ENCODE measurements around the gene EFS. TPM values are rescaled to one million over a fixed set of nuclear protein-coding genes. Genes with fewer than 3 reads are reported as not detected.

Gene EFS
- total and polyA plus RNA-seq, 10 of the 15 experiments (the other 5 are each of a cell fraction or from before 2014, with no cell fraction given), result 0.08 TPM; not detected in 9

DNA sequence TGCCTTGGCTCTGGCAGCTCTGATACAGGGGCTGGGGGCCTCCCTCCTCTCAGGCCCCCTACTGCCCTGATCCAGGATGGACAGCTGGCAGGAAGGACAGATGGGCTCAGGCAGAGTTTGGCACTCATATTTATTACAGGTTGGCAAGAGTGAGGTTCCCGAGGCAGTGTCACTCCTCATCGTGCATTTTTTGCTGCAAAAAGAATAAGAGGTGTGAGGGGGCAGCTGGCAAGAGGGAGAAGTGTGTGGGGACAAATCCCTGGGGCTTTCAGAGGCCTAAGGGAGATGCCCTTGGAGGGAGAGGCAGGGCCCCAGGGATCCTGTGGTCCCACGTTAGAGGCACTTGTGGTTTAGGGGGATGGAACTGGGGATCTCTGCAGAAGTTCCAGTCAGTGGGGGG, 16.9 kb upstream of the EFS start:
- intact Hi-C loops (cut with micrococcal nuclease; ENCODE audit: unreplicated experiment), result loop anchor here (2.0 kb wide), 1 partner anchor 261 kb away; no protein-coding TSS in a partner anchor
- no peaks in the 10 kb centered on the region for H3K9me3 ChIP-seq (replicated peaks; ENCODE audit: control insufficient read depth, insufficient read depth, low read length)
- H2AFZ ChIP-seq (ENCODE audit: control insufficient read depth, low read depth, low read length), result no peak overlapping the region
- ChIA-PET SMC1A (ENCODE audit: uncharacterized antibody, unreplicated experiment) (interaction anchor here (1.2 kb wide), 1 partner anchor 262 kb away, joined by 3 read pairs; no protein-coding TSS in a partner anchor), CTCF (interaction anchor here (1.2 to 1.5 kb wide), 3 partner anchors 11 to 55 kb away, joined by 3 to 6 read pairs (median 4); no protein-coding TSS in a partner anchor), POLR2A (no interaction called here), RAD21 (ENCODE audit: unreplicated experiment) (no interaction called here)
- ATAC-seq (no peak), FAIRE-seq (no peak), DNase-seq (ENCODE audit: low read depth, low spot score) (no peak)
- no peak for TF ChIP-seq SMAD1 (IDR thresholded peaks at IDR 0.05; ENCODE audit: low read depth, partially characterized antibody)
- TF ChIP-seq TCF12 (IDR thresholded peaks at IDR 0.05; ENCODE audit: low read depth, low read length), result no peak
- no peak for TF ChIP-seq RCOR1 (conservative IDR thresholded peaks at IDR 0.05; ENCODE audit: low read depth, low read length)
- no peak for TF ChIP-seq RELA (IDR thresholded peaks at IDR 0.05; ENCODE audit: borderline replicate concordance, partially characterized antibody)
- TF ChIP-seq PAX5 (IDR thresholded peaks at IDR 0.05; ENCODE audit: borderline replicate concordance, low read depth, low read length), result no peak
- TF ChIP-seq RB1 (IDR thresholded peaks at IDR 0.05; ENCODE audit: borderline replicate concordance), result no peak
- TF ChIP-seq, protein P1, sequence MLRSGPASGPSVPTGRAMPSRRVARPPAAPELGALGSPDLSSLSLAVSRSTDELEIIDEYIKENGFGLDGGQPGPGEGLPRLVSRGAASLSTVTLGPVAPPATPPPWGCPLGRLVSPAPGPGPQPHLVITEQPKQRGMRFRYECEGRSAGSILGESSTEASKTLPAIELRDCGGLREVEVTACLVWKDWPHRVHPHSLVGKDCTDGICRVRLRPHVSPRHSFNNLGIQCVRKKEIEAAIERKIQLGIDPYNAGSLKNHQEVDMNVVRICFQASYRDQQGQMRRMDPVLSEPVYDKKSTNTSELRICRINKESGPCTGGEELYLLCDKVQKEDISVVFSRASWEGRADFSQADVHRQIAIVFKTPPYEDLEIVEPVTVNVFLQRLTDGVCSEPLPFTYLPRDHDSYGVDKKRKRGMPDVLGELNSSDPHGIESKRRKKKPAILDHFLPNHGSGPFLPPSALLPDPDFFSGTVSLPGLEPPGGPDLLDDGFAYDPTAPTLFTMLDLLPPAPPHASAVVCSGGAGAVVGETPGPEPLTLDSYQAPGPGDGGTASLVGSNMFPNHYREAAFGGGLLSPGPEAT (IDR thresholded peaks at IDR 0.05; ENCODE audit: low read depth), result no peak
- TF ChIP-seq RUNX3 (IDR thresholded peaks at IDR 0.05; ENCODE audit: low read length), result no peak
- TF ChIP-seq TCF7 (IDR thresholded peaks at IDR 0.05; ENCODE audit: borderline replicate concordance), result no peak
- no peak for TF ChIP-seq NRF1 (conservative IDR thresholded peaks at IDR 0.05; ENCODE audit: low read depth, low read length)
- TF ChIP-seq FOS (IDR thresholded peaks at IDR 0.05; ENCODE audit: borderline replicate concordance, extremely low read depth, insufficient read length), result no peak
- TF ChIP-seq, protein P2, sequence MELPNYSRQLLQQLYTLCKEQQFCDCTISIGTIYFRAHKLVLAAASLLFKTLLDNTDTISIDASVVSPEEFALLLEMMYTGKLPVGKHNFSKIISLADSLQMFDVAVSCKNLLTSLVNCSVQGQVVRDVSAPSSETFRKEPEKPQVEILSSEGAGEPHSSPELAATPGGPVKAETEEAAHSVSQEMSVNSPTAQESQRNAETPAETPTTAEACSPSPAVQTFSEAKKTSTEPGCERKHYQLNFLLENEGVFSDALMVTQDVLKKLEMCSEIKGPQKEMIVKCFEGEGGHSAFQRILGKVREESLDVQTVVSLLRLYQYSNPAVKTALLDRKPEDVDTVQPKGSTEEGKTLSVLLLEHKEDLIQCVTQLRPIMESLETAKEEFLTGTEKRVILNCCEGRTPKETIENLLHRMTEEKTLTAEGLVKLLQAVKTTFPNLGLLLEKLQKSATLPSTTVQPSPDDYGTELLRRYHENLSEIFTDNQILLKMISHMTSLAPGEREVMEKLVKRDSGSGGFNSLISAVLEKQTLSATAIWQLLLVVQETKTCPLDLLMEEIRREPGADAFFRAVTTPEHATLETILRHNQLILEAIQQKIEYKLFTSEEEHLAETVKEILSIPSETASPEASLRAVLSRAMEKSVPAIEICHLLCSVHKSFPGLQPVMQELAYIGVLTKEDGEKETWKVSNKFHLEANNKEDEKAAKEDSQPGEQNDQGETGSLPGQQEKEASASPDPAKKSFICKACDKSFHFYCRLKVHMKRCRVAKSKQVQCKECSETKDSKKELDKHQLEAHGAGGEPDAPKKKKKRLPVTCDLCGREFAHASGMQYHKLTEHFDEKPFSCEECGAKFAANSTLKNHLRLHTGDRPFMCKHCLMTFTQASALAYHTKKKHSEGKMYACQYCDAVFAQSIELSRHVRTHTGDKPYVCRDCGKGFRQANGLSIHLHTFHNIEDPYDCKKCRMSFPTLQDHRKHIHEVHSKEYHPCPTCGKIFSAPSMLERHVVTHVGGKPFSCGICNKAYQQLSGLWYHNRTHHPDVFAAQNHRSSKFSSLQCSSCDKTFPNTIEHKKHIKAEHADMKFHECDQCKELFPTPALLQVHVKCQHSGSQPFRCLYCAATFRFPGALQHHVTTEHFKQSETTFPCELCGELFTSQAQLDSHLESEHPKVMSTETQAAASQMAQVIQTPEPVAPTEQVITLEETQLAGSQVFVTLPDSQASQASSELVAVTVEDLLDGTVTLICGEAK (IDR thresholded peaks at IDR 0.05; ENCODE audit: borderline replicate concordance), result no peak
- TF ChIP-seq JUNB (IDR thresholded peaks at IDR 0.05), result no peak
- TF ChIP-seq IKZF1 (conservative IDR thresholded peaks at IDR 0.05), result no peak
- TF ChIP-seq RAD21 (IDR thresholded peaks at IDR 0.05; ENCODE audit: insufficient read depth, low read depth, low read length), result no peak
- no peak for TF ChIP-seq IRF4 (IDR thresholded peaks at IDR 0.05; ENCODE audit: low read depth, low read length)
- TF ChIP-seq, protein P3, sequence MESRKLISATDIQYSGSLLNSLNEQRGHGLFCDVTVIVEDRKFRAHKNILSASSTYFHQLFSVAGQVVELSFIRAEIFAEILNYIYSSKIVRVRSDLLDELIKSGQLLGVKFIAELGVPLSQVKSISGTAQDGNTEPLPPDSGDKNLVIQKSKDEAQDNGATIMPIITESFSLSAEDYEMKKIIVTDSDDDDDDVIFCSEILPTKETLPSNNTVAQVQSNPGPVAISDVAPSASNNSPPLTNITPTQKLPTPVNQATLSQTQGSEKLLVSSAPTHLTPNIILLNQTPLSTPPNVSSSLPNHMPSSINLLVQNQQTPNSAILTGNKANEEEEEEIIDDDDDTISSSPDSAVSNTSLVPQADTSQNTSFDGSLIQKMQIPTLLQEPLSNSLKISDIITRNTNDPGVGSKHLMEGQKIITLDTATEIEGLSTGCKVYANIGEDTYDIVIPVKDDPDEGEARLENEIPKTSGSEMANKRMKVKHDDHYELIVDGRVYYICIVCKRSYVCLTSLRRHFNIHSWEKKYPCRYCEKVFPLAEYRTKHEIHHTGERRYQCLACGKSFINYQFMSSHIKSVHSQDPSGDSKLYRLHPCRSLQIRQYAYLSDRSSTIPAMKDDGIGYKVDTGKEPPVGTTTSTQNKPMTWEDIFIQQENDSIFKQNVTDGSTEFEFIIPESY (IDR thresholded peaks at IDR 0.05), result no peak
- TF ChIP-seq STAT1 (conservative IDR thresholded peaks at IDR 0.05), result no peak
- no peaks in the 10 kb centered on the region for H3K36me3 ChIP-seq (ENCODE audit: control insufficient read depth in 2 of 2, insufficient read depth in 2 of 2, low read length in 1 of 2)
- H3K4me1 ChIP-seq (ENCODE audit: control insufficient read depth, insufficient read depth, low read length), result no peaks in the 10 kb centered on the region
- no TSS peak for BruUV-seq (replicated peaks)
- no peaks in the 10 kb centered on the region; a peak in 1 of 4 replicates for H3K27me3 ChIP-seq (replicated peaks in 1 of 2; ENCODE audit: control insufficient read depth in 2 of 2, insufficient read depth in 2 of 2, low read length in 1 of 2)
- H4K20me1 ChIP-seq (ENCODE audit: control insufficient read depth, insufficient read depth), result no peaks in the 10 kb centered on the region
- in situ Hi-C loops (cut with MboI), result loop anchor here (5.0 kb wide), 1 partner anchor 120 kb away; no protein-coding TSS in a partner anchor
- no peaks in the 10 kb centered on the region for H3K79me2 ChIP-seq (ENCODE audit: control insufficient read depth, insufficient read depth, low read length)
- 0% methylated on average over 3 of the region's 3 CpGs for WGBS (ENCODE audit: insufficient coverage, insufficient replicate concordance, low lambda C conversion rate, missing lambda C conversion rate)
- H3K4me2 ChIP-seq (ENCODE audit: control insufficient read depth, insufficient read depth), result no peak overlapping the region
- H3K9ac ChIP-seq (ENCODE audit: control insufficient read depth, insufficient read depth, low read length), result no peak overlapping the region
- no peak overlapping the region for H3K27ac ChIP-seq (ENCODE audit: control insufficient read depth, insufficient read depth)
- H3K4me3 ChIP-seq, result no peak overlapping the region
